Caco-2 (cell line): Measurements from ENCODE around the gene ZSCAN29. TPM values are rescaled to one million over a fixed set of nuclear protein-coding genes. Genes with fewer than 3 reads are reported as not detected.

Experiments
- BruUV-seq: library from RNA; stranded (reverse); fragments of 400-500 nt; replicated peaks from 2 replicates; lab custom pipeline; 2021; lab: Mats Ljungman, UMichigan
- CTCF ChIA-PET: fragments of 300-600 bp; sonication (Branson Sonifier 250); formaldehyde crosslinking; loops from one replicate; lab custom pipeline; 2022; ENCODE audit warnings: antibody characterized with exemption; lab: Charles Lee
- POLR2A ChIA-PET: fragments of 300-600 bp; sonication (Branson Sonifier 250); formaldehyde crosslinking; loops from one replicate; lab custom pipeline; 2022; ENCODE audit warnings: antibody characterized with exemption; lab: Charles Lee
- DNase-seq, 2 experiments: peaks; one replicate each; pipeline versions ENCODE4 v3.0.0 to v3.0.0-alpha.2; 2020 to 2022
- H3K27me3 ChIP-seq: replicated peaks from 2 replicates; pipeline ENCODE4 v1.6.0; 2011; ENCODE audit warnings: low read length; ENCODE audit not compliant: control insufficient read depth, insufficient read depth
- H3K36me3 ChIP-seq: 2 replicates; pipeline ENCODE4 v1.5.1; 2011; ENCODE audit warnings: low read length; ENCODE audit not compliant: control insufficient read depth, insufficient read depth
- H3K4me1 ChIP-seq: fragments of 250-450 bp; sonication (Bioruptor Pico); 2 replicates; pipeline ENCODE4 v1.5.1; 2020; ENCODE audit warnings: mild to moderate bottlenecking
- H3K4me3 ChIP-seq: 2 replicates; pipeline ENCODE4 v1.5.1; 2011; ENCODE audit warnings: low read depth, mild to moderate bottlenecking, control low read depth, low read length
- H3K9me3 ChIP-seq: fragments of 250-450 bp; sonication (Bioruptor Pico); 2 replicates; pipeline ENCODE4 v1.5.1; 2020; ENCODE audit warnings: mild to moderate bottlenecking, moderate library complexity
- H3K27ac Mint-ChIP-seq: one replicate; pipeline ENCODE4 v1.8.0; 2022; ENCODE audit warnings: mixed read lengths; ENCODE audit not compliant: unreplicated experiment
- H3K27me3 Mint-ChIP-seq: one replicate; pipeline ENCODE4 v1.8.0; 2022; ENCODE audit warnings: mixed read lengths; ENCODE audit not compliant: insufficient read depth, unreplicated experiment
- H3K36me3 Mint-ChIP-seq: one replicate; pipeline ENCODE4 v1.8.0; 2022; ENCODE audit warnings: mild to moderate bottlenecking, mixed read lengths; ENCODE audit not compliant: insufficient read depth, unreplicated experiment
- H3K4me1 Mint-ChIP-seq: one replicate; pipeline ENCODE4 v1.8.0; 2022; ENCODE audit warnings: low read depth, mixed read lengths; ENCODE audit not compliant: unreplicated experiment
- H3K4me3 Mint-ChIP-seq: one replicate; pipeline ENCODE4 v1.8.0; 2022; ENCODE audit warnings: mild to moderate bottlenecking, moderate library complexity, mixed read lengths; ENCODE audit not compliant: unreplicated experiment
- H3K9me3 Mint-ChIP-seq: one replicate; pipeline ENCODE4 v1.8.0; 2022; ENCODE audit warnings: mixed read lengths; ENCODE audit not compliant: unreplicated experiment
- intact Hi-C: fragments of 100-400 bp; cut with micrococcal nuclease; formaldehyde crosslinking; loops from one replicate; pipeline ENCODE4 v1.10.0; 2022; ENCODE audit not compliant: unreplicated experiment
- total RNA-seq: library from RNA; stranded (reverse); gene quantifications from 2 replicates; pipeline ENCODE4 v1.2.3, GENCODE V29; 2022
- TF ChIP-seq, protein P1 (sequence below), 2 experiments: fragments of 200-600 bp in 1 of 2; IDR thresholded peaks; 1 replicate in 1 of 2; 2 replicates in 1 of 2; pipeline versions ENCODE4 v1.5.1 to v1.8.0; 2011 to 2022; ENCODE audit warnings: antibody characterized with exemption in 1 of 2, control low read depth in 1 of 2, inconsistent platforms in 1 of 2, low read depth in 1 of 2, low read length in 1 of 2, mild to moderate bottlenecking in 1 of 2, moderate library complexity in 1 of 2; ENCODE audit not compliant: insufficient read depth in 1 of 2, severe bottlenecking in 1 of 2, unreplicated experiment in 1 of 2

ZSCAN29 gene
- total RNA-seq, 1 experiment from 2014 or later, result 43.0 TPM

DNA sequence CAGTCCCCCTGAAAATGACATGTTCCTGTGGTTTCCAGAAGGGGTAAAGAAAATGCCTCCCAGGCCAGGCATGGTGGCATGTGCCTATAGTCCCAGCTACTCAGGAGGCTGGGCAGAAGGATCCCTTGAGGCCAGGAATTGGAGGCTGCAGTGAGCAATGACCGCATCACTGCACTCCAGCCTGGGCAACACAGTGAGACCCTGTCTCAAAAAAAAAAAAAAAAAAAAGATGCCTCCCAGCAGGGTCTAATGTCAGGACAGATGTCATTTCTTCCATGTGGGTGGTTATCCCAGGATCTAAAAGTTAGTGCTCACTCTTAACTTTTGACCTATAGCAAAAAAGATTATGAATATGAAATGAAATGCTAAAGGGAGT lies 53.9 kb downstream of the ZSCAN29 start:
- ChIA-PET POLR2A (no interaction called here), CTCF (interaction anchor here (0.8 kb wide), 1 partner anchor 92 kb away, joined by 3 read pairs; no protein-coding TSS in a partner anchor)
- Histone ChIP-seq H3K27me3 (no peaks in the 10 kb centered on the region), H3K36me3 (no peaks in the 10 kb centered on the region), H3K4me1 (no peaks in the 10 kb centered on the region), H3K4me3 (no peak overlapping the region), H3K9me3 (no peaks in the 10 kb centered on the region)
- no peak overlapping the region for H3K27ac Mint-ChIP-seq
- intact Hi-C loops, result no loop called here
- peaks cover 2% of the 10 kb centered on the region for H3K27me3 Mint-ChIP-seq
- no peaks in the 10 kb centered on the region for H3K4me1 Mint-ChIP-seq
- BruUV-seq, result no TSS peak
- H3K9me3 Mint-ChIP-seq, result no peaks in the 10 kb centered on the region
- H3K36me3 Mint-ChIP-seq, result peaks cover 6% of the 10 kb centered on the region
- H3K4me3 Mint-ChIP-seq, result no peak overlapping the region
- TF ChIP-seq, protein P1, sequence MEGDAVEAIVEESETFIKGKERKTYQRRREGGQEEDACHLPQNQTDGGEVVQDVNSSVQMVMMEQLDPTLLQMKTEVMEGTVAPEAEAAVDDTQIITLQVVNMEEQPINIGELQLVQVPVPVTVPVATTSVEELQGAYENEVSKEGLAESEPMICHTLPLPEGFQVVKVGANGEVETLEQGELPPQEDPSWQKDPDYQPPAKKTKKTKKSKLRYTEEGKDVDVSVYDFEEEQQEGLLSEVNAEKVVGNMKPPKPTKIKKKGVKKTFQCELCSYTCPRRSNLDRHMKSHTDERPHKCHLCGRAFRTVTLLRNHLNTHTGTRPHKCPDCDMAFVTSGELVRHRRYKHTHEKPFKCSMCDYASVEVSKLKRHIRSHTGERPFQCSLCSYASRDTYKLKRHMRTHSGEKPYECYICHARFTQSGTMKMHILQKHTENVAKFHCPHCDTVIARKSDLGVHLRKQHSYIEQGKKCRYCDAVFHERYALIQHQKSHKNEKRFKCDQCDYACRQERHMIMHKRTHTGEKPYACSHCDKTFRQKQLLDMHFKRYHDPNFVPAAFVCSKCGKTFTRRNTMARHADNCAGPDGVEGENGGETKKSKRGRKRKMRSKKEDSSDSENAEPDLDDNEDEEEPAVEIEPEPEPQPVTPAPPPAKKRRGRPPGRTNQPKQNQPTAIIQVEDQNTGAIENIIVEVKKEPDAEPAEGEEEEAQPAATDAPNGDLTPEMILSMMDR (IDR thresholded peaks at IDR 0.05; ENCODE audit: insufficient read depth in 1 of 2, low read depth in 1 of 2, low read length in 1 of 2, severe bottlenecking in 1 of 2, unreplicated experiment in 1 of 2), result no peak
- DNase-seq, result no peak

DNA sequence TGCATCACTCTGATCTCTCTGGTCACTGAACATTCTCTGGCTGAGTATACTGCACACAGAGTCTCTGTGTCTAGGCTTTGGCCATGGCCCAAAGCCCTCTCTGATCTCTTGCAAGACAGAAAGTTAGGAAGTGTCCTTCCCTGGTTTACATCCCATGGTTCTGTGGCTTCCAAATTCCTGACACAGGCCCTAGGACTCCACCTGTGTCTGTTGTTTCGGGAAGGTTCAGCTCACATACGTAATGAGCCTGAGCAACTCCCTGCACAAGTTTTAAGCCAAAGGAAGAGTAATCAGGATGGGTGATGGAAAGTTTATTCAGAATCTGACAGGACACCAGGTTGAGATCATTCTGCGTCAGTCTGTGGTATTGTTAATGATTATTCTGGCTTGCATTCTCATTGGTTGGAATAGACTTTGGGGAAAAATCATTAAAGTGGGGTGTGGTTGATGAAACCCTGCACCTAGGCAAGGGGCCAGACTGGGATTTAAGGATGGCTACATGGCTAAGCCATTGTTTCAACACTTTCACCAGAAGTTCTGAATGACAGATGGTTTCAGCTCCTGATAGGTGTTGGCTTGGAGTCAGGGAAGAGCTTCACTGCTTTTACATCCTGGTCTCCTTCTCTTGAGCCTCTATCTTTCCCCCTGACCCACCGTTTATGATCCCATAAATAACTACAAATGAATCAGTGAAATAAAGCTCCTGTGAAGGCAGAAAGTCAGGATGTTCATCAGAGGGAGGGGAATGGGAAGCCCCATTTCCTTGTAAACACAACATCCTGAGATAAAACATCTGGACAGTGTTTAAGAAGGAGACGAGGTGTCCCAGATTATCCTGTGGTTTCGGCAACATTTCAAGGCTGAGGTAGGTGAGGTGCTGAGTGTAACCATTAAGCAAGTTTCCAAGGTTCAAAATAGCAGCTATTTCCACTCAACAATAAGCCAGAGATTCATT lies 54.5 kb downstream of the ZSCAN29 start:
- H3K4me1 ChIP-seq, result no peaks in the 10 kb centered on the region
- BruUV-seq, result no TSS peak
- DNase-seq, result no peak
- Mint-ChIP-seq H3K4me3 (no peak overlapping the region), H3K4me1 (no peaks in the 10 kb centered on the region), H3K9me3 (no peaks in the 10 kb centered on the region), H3K27me3 (peaks cover 6% of the 10 kb centered on the region), H3K27ac (no peak overlapping the region), H3K36me3 (no peaks in the 10 kb centered on the region)
- intact Hi-C loops, result no loop called here
- no peaks in the 10 kb centered on the region for H3K27me3 ChIP-seq
- POLR2A ChIA-PET, result no interaction called here
- no peaks in the 10 kb centered on the region for H3K36me3 ChIP-seq
- H3K4me3 ChIP-seq, result no peak overlapping the region
- TF ChIP-seq, protein P1 (IDR thresholded peaks at IDR 0.05; ENCODE audit: insufficient read depth in 1 of 2, low read depth in 1 of 2, low read length in 1 of 2, severe bottlenecking in 1 of 2, unreplicated experiment in 1 of 2), result no peak
- H3K9me3 ChIP-seq, result no peaks in the 10 kb centered on the region
- CTCF ChIA-PET, result interaction anchor here (0.8 kb wide), 1 partner anchor 91 kb away, joined by 3 read pairs; no protein-coding TSS in a partner anchor

- H3K9me3 ChIP-seq, result no peaks in the 10 kb centered on the region
- Mint-ChIP-seq H3K4me3 (no peak overlapping the region), H3K4me1 (no peaks in the 10 kb centered on the region), H3K36me3 (no peaks in the 10 kb centered on the region), H3K27me3 (peaks cover 16% of the 10 kb centered on the region), H3K27ac (no peak overlapping the region), H3K9me3 (no peaks in the 10 kb centered on the region)
- no peak for DNase-seq
- H3K36me3 ChIP-seq, result no peaks in the 10 kb centered on the region
- intact Hi-C loops, result no loop called here
- no peaks in the 10 kb centered on the region for H3K27me3 ChIP-seq
- BruUV-seq, result no TSS peak
- TF ChIP-seq, protein P1 (IDR thresholded peaks at IDR 0.05; ENCODE audit: insufficient read depth in 1 of 2, low read depth in 1 of 2, low read length in 1 of 2, severe bottlenecking in 1 of 2, unreplicated experiment in 1 of 2), result no peak
- CTCF ChIA-PET, result no interaction called here
- H3K4me1 ChIP-seq, result no peaks in the 10 kb centered on the region
- POLR2A ChIA-PET, result no interaction called here
- H3K4me3 ChIP-seq, result no peak overlapping the region
These were observed 56.7 kb downstream of the ZSCAN29 start for GRCh38 chr15:43314171-43314570.
